Stimulated activated CD4-positive, alpha-beta T cell treated with anti-CD3 and anti-CD28 coated beads, Interleukin-2, amount 100 ng/mL, for 24 hours (primary cell): ENCODE measurements around the gene ADRB2.
"Not testable (repeated sequence)": the region's sequence is repeated elsewhere in the genome, so short reads cannot be mapped to it uniquely, and the experiment has no call there.

Experiments
- DNase-seq, 2 donors: peaks; one replicate each; pipeline ENCODE4 v3.0.0-alpha.2; 2020

ADRB2 gene

GRCh38 chr5:148826053-148826738 lies at the start of gene ADRB2:
ADRB2 (plus strand) TSS chr5:148826611; CDS start chr5:148826832, 221 bp downstream.
- peak; percentile 85 to 86 for DNase-seq

- no peak for DNase-seq
Measured at GRCh38 chr5:148776780-148777179, 49.6 kb upstream of the ADRB2 start.

GRCh38 chr5:148778882-148779281 lies 47.5 kb upstream of the ADRB2 start:
- DNase-seq, result no peak

- DNase-seq, result no peak
Measured at GRCh38 chr5:148780711-148781110, 45.7 kb upstream of the ADRB2 start.

GRCh38 chr5:148781766-148782165 lies 44.6 kb upstream of the ADRB2 start:
- no peak for DNase-seq

- no peak for DNase-seq
Measured at GRCh38 chr5:148785223-148785622, 41.2 kb upstream of the ADRB2 start.

GRCh38 chr5:148786456-148786855 lies 40.0 kb upstream of the ADRB2 start:
- no peak for DNase-seq

GRCh38 chr5:148788636-148789035 lies 37.8 kb upstream of the ADRB2 start:
- no peak for DNase-seq

GRCh38 chr5:148790545-148791333 lies 35.7 kb upstream of the ADRB2 start:
- no peak for DNase-seq

- peak; percentile 48 to 50 for DNase-seq
Measured at GRCh38 chr5:148791334-148791667, 35.1 kb upstream of the ADRB2 start.

GRCh38 chr5:148791696-148792095 lies 34.7 kb upstream of the ADRB2 start:
- DNase-seq, result no peak

- no peak for DNase-seq
Measured at GRCh38 chr5:148792744-148793143, 33.7 kb upstream of the ADRB2 start.

GRCh38 chr5:148793261-148793660 lies 33.1 kb upstream of the ADRB2 start:
- DNase-seq, result no peak

GRCh38 chr5:148794275-148794674 lies 32.1 kb upstream of the ADRB2 start:
- DNase-seq, result no peak

GRCh38 chr5:148794729-148795561 lies 31.5 kb upstream of the ADRB2 start:
- no peak for DNase-seq

- no peak for DNase-seq
Measured at GRCh38 chr5:148796936-148797335, 29.5 kb upstream of the ADRB2 start.

- DNase-seq, result no peak
Measured at GRCh38 chr5:148798786-148799185, 27.6 kb upstream of the ADRB2 start.

GRCh38 chr5:148799737-148800527 lies 26.5 kb upstream of the ADRB2 start:
- no peak for DNase-seq

GRCh38 chr5:148801682-148802276 lies 24.6 kb upstream of the ADRB2 start:
- DNase-seq, result no peak

GRCh38 chr5:148803451-148803850 lies 23.0 kb upstream of the ADRB2 start:
- DNase-seq, result not testable (repeated sequence)

GRCh38 chr5:148804393-148804792 lies 22.0 kb upstream of the ADRB2 start:
- DNase-seq, result no peak
